COR-L47 (cell line): ENCODE results near the gene LAMA3.

Experiments used
- DNase-seq: peaks from one replicate; lab custom pipeline; 2025; lab: John Stamatoyannopoulos, UW

Gene LAMA3

DNA sequence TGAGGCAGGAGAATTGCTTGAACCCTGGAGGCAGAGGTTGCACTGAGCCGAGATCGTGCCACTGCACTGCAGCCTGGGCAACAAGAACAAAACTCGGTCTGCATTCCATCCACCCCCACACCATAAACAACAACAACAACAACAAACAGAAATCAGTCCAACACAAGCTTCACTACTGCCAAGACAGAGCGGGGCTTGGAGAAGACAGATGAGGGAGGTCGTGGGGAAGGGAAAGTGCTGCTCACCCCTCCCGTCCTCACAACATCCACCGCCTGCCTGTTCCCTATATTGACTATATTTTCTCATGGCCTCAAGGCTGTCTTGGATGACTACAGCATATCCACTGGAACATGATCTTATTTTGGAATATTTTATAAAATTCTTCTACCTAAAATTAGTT, 187.7 kb downstream of the LAMA3 start:
- no peak for DNase-seq

DNA sequence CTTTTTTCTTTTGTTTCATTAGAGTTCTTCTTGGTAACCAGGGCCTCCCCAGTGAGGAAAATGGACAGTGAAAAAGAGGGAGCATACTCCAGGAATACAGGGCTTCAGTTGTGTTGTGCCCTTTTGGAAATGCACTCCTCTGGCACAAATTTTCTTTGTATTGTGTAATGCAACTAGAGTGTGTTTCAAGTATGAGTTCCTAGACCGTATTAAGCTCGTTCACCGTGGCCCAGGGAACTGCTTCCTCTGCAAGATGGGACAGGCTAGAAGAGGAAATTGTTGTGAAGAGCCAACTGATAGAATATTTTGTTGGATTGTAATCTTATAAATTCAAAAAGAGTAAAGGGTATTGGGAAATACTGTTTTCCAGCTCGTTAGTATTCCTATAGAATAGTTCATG, 188.1 kb downstream of the LAMA3 start:
- DNase-seq = no peak

- no peak for DNase-seq
Observed at GRCh38 chr18:23878336-23878900, 189.2 kb downstream of the LAMA3 start.

- no peak for DNase-seq
Observed at GRCh38 chr18:23879126-23879525, 189.9 kb downstream of the LAMA3 start.

- DNase-seq = no peak
Observed at GRCh38 chr18:23879544-23879943, 190.3 kb downstream of the LAMA3 start.

GRCh38 chr18:23879966-23880565, 190.8 kb downstream of the LAMA3 start:
- DNase-seq = no peak

GRCh38 chr18:23880931-23881617, 191.8 kb downstream of the LAMA3 start:
- DNase-seq = no peak

DNA sequence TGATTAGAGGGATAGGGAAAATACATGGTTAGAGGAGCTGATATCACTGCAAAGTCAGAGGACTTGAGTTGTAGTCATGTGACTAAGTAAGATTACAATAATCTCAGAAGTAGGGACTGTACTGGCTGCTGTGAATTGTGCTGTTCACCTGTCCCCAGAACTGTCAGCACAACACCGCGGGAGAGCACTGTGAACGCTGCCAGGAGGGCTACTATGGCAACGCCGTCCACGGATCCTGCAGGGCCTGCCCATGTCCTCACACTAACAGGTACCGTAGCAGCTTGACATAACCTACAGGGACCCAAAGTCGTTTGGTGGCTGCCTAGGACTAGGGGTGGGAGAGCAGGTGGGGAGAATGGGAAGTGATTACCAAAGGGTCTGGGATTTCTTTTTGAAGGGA, 192.5 kb downstream of the LAMA3 start:
- peak; percentile 98 for DNase-seq

DNA sequence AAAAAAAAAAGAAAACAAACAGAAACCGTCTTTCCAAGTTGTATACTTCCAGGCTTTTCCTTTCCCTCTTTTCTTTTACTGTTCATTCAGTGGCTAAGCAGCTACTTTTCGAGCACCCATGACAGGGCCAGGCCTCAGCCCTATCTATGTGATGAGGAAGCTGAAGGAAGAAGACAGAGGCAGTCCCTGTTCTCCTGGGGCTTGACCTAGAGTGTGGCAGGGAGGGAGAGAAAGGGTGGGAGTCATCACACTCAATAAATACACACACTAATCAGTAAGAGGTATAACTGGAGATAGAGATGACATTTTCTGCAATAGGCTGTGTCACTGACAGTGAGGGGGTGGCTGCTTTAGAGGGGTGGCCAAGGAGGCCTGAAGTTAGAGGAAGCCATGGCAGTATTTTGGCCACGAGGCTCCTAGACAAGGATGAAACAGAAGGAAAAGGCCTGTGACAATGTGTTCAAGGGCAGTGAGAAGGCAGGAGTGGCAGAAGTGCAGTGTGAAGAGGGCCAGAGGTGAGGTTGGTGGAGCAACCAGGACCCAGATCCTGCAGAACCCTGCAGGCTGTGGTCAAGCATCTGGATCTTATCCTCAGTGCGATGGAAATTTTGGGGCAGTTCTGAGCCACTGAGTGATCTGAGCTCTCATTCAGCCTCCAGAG, 193.5 kb downstream of the LAMA3 start:
- DNase-seq = no peak

DNA sequence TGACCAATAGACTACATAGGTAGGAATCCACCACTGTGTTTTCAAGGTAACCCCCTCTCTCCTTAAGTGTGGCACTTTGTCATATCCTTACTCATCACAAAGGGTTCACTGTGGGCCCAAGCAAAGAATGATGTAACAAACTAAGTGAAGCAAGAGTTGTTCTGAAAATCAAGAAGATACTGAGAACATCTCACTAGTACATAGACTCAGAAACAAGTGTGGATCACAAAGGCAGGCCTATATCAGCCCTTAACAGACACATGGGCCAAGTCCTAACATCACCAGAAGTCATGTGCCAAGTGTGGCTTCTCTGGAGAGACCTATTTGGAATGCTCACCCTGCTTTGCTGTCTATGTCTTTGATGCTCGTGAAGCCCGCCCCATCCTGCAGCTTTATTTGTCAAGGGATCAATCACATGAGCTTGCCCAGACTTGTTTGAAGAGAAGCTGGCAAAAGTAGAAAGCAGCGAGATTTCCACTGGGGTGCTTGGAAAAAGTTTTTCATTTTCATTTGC, 194.1 kb downstream of the LAMA3 start:
- peak; percentile 90 for DNase-seq

GRCh38 chr18:23884681-23885375, 195.6 kb downstream of the LAMA3 start:
- peak; percentile 89 for DNase-seq

DNA sequence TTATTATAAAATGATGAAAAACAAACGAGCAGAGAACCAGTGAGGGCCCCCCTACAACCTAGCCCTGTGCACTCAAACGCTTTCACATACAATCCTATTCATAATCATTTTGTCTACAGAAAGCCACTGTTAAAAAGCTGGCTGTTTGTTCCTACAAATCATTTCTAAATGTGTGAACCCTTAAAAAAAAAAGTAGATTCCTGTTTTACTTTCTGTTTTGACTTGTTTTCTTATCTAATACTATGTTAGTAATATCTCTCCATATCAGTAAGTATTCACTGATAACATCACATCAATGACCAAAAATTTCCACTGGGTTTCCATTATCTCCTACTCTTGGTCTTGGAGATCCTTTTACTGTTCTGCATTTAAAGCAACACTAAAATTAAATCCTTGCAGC, 196.5 kb downstream of the LAMA3 start:
- DNase-seq = no peak

- DNase-seq = peak; percentile 98
Observed at GRCh38 chr18:23887035-23887434, 197.8 kb downstream of the LAMA3 start.

DNA sequence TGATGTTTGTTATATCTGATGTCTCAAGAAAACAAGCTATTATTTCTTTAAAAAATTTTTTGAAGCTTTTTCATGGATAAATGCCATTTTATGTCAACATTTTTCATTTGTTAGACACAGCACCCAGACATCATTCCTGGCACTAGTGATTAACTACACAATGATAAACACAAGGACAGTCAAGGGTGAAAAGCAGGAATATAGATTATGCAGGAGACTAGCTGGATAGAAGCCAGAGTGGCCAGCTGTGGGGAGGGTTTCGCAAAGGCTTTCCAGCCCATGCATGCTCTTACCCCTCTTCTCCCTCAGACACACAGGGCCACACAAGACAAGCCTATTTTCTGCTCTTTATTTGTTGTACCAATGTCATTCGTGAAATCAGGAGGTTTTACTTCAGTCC, 198.2 kb downstream of the LAMA3 start:
- DNase-seq = peak; percentile 98

- DNase-seq = peak; percentile 79
Observed at GRCh38 chr18:23888881-23889280, 199.6 kb downstream of the LAMA3 start.

DNA sequence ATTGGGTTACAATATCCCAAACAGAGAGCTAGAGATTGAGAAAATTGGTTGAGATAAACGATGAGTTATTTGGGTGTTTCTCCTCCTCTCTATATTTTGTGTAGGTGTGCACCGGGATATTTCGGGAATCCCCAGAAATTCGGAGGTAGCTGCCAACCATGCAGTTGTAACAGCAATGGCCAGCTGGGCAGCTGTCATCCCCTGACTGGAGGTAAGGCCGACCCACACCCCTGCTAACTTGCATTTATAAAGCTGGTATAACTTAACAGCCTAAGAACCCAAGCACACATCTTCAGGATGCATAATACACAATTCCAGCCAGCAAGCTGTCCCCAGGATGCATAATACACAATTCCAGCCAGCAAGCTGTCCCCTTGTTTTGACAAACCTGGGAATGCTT, 200.7 kb downstream of the LAMA3 start:
- no peak for DNase-seq

DNA sequence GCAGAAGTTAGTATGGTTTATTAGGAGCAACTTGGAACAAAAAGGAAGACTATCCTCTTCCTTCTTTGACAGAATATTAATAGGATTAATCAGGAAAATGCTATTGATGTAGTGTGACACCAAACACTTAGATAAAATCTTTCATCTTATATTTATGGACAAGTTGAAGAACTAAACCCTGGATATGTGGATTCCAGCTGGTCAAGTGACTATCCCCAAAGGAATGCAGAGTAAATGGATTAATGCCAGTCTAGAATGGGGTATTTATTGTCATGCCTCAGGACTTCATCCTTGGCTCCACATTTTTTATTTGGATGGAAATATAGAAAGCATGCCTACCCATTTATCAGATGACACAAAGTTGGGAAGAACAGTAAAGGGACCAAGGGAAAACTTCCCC, 201.3 kb downstream of the LAMA3 start:
- DNase-seq = no peak

DNA sequence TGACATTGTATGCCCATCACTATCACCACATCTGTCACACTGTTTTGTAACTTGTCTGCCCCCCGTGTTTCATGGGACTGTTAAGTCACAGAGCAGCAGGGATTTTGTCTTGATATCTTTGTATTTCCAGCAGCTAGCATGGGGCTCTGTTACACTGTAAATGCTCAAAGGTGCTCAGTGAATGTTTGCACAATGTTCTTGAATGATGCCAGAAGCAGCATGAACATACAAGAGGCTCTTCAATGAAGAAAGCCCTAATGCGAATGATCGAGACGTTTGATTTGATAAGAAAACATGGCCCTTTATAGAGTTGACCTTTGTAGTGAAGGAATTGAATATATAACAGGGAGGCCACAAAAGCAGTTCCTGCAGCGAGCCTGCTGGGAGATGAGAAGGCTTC, 204.4 kb downstream of the LAMA3 start:
- DNase-seq = no peak

DNA sequence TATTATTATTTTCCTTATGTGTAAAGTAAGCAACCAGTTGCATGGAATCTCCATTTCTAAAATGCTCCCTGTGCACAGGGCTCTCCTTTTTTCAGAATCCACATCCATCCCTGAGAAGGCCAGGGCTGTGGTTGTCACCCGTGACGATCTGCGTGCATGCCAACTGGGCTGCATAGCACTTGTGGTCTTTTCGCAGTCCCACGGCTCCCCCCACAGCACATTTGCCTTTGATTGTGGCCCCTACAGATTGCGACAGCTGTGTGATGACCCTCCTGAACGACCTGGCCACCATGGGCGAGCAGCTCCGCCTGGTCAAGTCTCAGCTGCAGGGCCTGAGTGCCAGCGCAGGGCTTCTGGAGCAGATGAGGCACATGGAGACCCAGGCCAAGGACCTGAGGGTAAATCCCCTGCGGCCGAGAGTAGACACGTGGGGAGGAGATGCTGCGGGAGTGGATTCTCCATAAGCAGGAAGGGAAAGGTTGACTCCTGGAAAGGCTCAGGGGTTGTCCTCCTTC, 205.5 kb downstream of the LAMA3 start:
- no peak for DNase-seq

DNA sequence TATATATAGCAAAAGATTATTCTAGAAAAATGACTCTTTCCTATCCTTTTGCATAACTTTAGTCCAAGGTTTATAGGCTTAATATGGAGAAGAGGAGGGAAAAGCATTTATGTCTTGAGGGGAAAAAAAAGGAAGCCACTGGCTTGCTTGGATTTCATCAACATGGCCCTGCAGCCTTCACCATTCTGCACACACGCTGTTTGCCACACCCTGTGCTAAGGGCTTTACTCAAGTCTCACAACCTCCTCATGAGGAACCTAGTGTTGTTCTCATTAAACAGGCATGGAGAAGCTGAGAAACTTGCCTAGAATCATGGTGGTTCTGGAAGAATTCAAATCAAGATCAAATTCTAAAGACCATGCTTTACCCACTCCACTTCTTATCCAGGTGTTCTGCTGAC, 208.0 kb downstream of the LAMA3 start:
- no peak for DNase-seq

- DNase-seq = no peak
Observed at GRCh38 chr18:23897733-23898132, 208.5 kb downstream of the LAMA3 start.

GRCh38 chr18:23900994-23901393, 211.7 kb downstream of the LAMA3 start:
- DNase-seq = peak; percentile 36
